Measurements from ENCODE around the gene JCHAIN.
"Not testable (repeated sequence)": the region's sequence is repeated elsewhere in the genome, so short reads cannot be mapped to it uniquely, and the experiment has no call there.

JCHAIN gene

GRCh38 chr4:70703619-70704214 lies 37.4 kb upstream of the JCHAIN start:
- Mint-ChIP-seq H3K36me3 (no peaks in the 10 kb centered on the region), H3K27me3 (no peaks in the 10 kb centered on the region), H3K27ac (peak overlapping the region; percentile 96), H3K4me1 (peaks cover 18% of the 10 kb centered on the region), H3K4me3 (peak overlapping the region; percentile 97), H3K9me3 (no peaks in the 10 kb centered on the region)
- DNase-seq (ENCODE audit: low spot score in 2 of 2): no peak
- no peak for ATAC-seq (ENCODE audit: low read depth)

- H3K36me3 Mint-ChIP-seq; H3K27ac Mint-ChIP-seq; ATAC-seq (ENCODE audit: low read depth); H3K9me3 Mint-ChIP-seq; H3K27me3 Mint-ChIP-seq; H3K4me3 Mint-ChIP-seq; DNase-seq (ENCODE audit: low spot score in 2 of 2): not testable (repeated sequence)
- H3K4me1 Mint-ChIP-seq: peaks cover 17% of the 10 kb centered on the region
Measured at GRCh38 chr4:70702592-70702991, 36.3 kb upstream of the JCHAIN start.

- Mint-ChIP-seq H3K36me3 (no peaks in the 10 kb centered on the region), H3K4me1 (peaks cover 15% of the 10 kb centered on the region), H3K27ac (no peak overlapping the region), H3K9me3 (no peaks in the 10 kb centered on the region), H3K27me3 (no peaks in the 10 kb centered on the region), H3K4me3 (no peak overlapping the region)
- ATAC-seq (ENCODE audit: low read depth): no peak
- no peak for DNase-seq (ENCODE audit: low spot score in 2 of 2)
Measured at GRCh38 chr4:70701271-70701670, 35.0 kb upstream of the JCHAIN start.

GRCh38 chr4:70700712-70701111 lies 34.4 kb upstream of the JCHAIN start:
- H3K4me1 Mint-ChIP-seq: peaks cover 10% of the 10 kb centered on the region
- no peaks in the 10 kb centered on the region for H3K36me3 Mint-ChIP-seq
- H3K27me3 Mint-ChIP-seq: no peaks in the 10 kb centered on the region
- DNase-seq (ENCODE audit: low spot score in 2 of 2) (no peak), ATAC-seq (ENCODE audit: low read depth) (no peak)
- no peak overlapping the region for H3K4me3 Mint-ChIP-seq
- H3K9me3 Mint-ChIP-seq: no peaks in the 10 kb centered on the region
- no peak overlapping the region for H3K27ac Mint-ChIP-seq

- H3K9me3 Mint-ChIP-seq; H3K27ac Mint-ChIP-seq; DNase-seq (ENCODE audit: low spot score in 2 of 2); H3K36me3 Mint-ChIP-seq; H3K27me3 Mint-ChIP-seq; H3K4me3 Mint-ChIP-seq; H3K4me1 Mint-ChIP-seq; ATAC-seq (ENCODE audit: low read depth): not testable (repeated sequence)
Measured at GRCh38 chr4:70698435-70698834, 32.1 kb upstream of the JCHAIN start.

- not testable (repeated sequence) for H3K9me3 Mint-ChIP-seq; DNase-seq (ENCODE audit: low spot score in 2 of 2); H3K36me3 Mint-ChIP-seq; H3K27me3 Mint-ChIP-seq; H3K4me3 Mint-ChIP-seq; H3K27ac Mint-ChIP-seq; ATAC-seq (ENCODE audit: low read depth)
- H3K4me1 Mint-ChIP-seq: peaks cover 12% of the 10 kb centered on the region
Measured at GRCh38 chr4:70694633-70695032, 28.3 kb upstream of the JCHAIN start.

GRCh38 chr4:70691661-70692060 lies 25.4 kb upstream of the JCHAIN start:
- no peak for ATAC-seq (ENCODE audit: low read depth)
- Mint-ChIP-seq H3K27me3 (no peaks in the 10 kb centered on the region), H3K36me3 (peaks cover 7% of the 10 kb centered on the region), H3K4me3 (no peak overlapping the region), H3K4me1 (peaks cover 23% of the 10 kb centered on the region), H3K9me3 (no peaks in the 10 kb centered on the region), H3K27ac (no peak overlapping the region)
- no peak for DNase-seq (ENCODE audit: low spot score in 2 of 2)

GRCh38 chr4:70688795-70689231 lies 22.5 kb upstream of the JCHAIN start:
- ATAC-seq (ENCODE audit: low read depth) (no peak), DNase-seq (ENCODE audit: low spot score in 2 of 2) (no peak)
- H3K27me3 Mint-ChIP-seq: no peaks in the 10 kb centered on the region
- H3K4me3 Mint-ChIP-seq: peak overlapping the region; percentile 89
- peaks cover 7% of the 10 kb centered on the region for H3K36me3 Mint-ChIP-seq
- peaks cover 23% of the 10 kb centered on the region for H3K4me1 Mint-ChIP-seq
- peak overlapping the region; percentile 99 for H3K27ac Mint-ChIP-seq
- no peaks in the 10 kb centered on the region for H3K9me3 Mint-ChIP-seq

- H3K36me3 Mint-ChIP-seq: peaks cover 7% of the 10 kb centered on the region
- ATAC-seq (ENCODE audit: low read depth) (peak; percentile 87), DNase-seq (ENCODE audit: low spot score in 2 of 2) (peak; percentile 89 to 93)
- H3K9me3 Mint-ChIP-seq: no peaks in the 10 kb centered on the region
- H3K4me3 Mint-ChIP-seq: peak within 1 kb of the TSS; percentile 89
- H3K4me1 Mint-ChIP-seq: peaks cover 25% of the 10 kb centered on the region
- no peaks in the 10 kb centered on the region for H3K27me3 Mint-ChIP-seq
- H3K27ac Mint-ChIP-seq: peak within 1 kb of the TSS; percentile 99
Measured at GRCh38 chr4:70687821-70688794, 21.8 kb upstream of the JCHAIN start, which contains the start of gene UTP3. Gene UTP3 (plus strand): TSS chr4:70688532. CDS start chr4:70688678, 146 bp downstream.

- peak overlapping the region; percentile 89 for H3K4me3 Mint-ChIP-seq
- H3K9me3 Mint-ChIP-seq: no peaks in the 10 kb centered on the region
- peaks cover 7% of the 10 kb centered on the region for H3K36me3 Mint-ChIP-seq
- DNase-seq (ENCODE audit: low spot score in 2 of 2) (no peak), ATAC-seq (ENCODE audit: low read depth) (no peak)
- peaks cover 26% of the 10 kb centered on the region for H3K4me1 Mint-ChIP-seq
- H3K27ac Mint-ChIP-seq: peak overlapping the region; percentile 99
- no peaks in the 10 kb centered on the region for H3K27me3 Mint-ChIP-seq
Measured at GRCh38 chr4:70687392-70687791, 21.1 kb upstream of the JCHAIN start.

- H3K27me3 Mint-ChIP-seq; H3K4me3 Mint-ChIP-seq; H3K27ac Mint-ChIP-seq; ATAC-seq (ENCODE audit: low read depth); H3K36me3 Mint-ChIP-seq; H3K9me3 Mint-ChIP-seq; DNase-seq (ENCODE audit: low spot score in 2 of 2): not testable (repeated sequence)
- peaks cover 28% of the 10 kb centered on the region for H3K4me1 Mint-ChIP-seq
Measured at GRCh38 chr4:70682142-70682541, 15.8 kb upstream of the JCHAIN start.

- no peak for ATAC-seq (ENCODE audit: low read depth)
- H3K4me3 Mint-ChIP-seq: no peak overlapping the region
- peaks cover 32% of the 10 kb centered on the region for H3K4me1 Mint-ChIP-seq
- H3K27ac Mint-ChIP-seq: no peak overlapping the region
- H3K36me3 Mint-ChIP-seq: no peaks in the 10 kb centered on the region
- no peaks in the 10 kb centered on the region for H3K9me3 Mint-ChIP-seq
- no peaks in the 10 kb centered on the region for H3K27me3 Mint-ChIP-seq
- DNase-seq (ENCODE audit: low spot score in 2 of 2): no peak
Measured at GRCh38 chr4:70681704-70682103, 15.4 kb upstream of the JCHAIN start.

GRCh38 chr4:70680934-70681333 lies 14.6 kb upstream of the JCHAIN start:
- H3K4me1 Mint-ChIP-seq: peaks cover 39% of the 10 kb centered on the region
- no peak for ATAC-seq (ENCODE audit: low read depth)
- H3K4me3 Mint-ChIP-seq: peak overlapping the region; percentile 74
- peaks cover 2% of the 10 kb centered on the region for H3K36me3 Mint-ChIP-seq
- no peaks in the 10 kb centered on the region for H3K27me3 Mint-ChIP-seq
- no peak for DNase-seq (ENCODE audit: low spot score in 2 of 2)
- peaks cover 1% of the 10 kb centered on the region for H3K9me3 Mint-ChIP-seq
- peak overlapping the region; percentile 78 for H3K27ac Mint-ChIP-seq

- ATAC-seq (ENCODE audit: low read depth): peak; percentile 74
- Mint-ChIP-seq H3K4me1 (peaks cover 53% of the 10 kb centered on the region), H3K4me3 (peak overlapping the region; percentile 43), H3K9me3 (peaks cover 1% of the 10 kb centered on the region), H3K27me3 (no peaks in the 10 kb centered on the region), H3K36me3 (peaks cover 2% of the 10 kb centered on the region), H3K27ac (peak overlapping the region; percentile 42)
- DNase-seq (ENCODE audit: low spot score in 2 of 2): no peak
Measured at GRCh38 chr4:70678383-70678999, 12.2 kb upstream of the JCHAIN start.

Data from memory B cell (primary cell).